ENCODE results near the gene TLE3.
A peak's percentile ranks its signal among the peaks of the same experiment; 100 is the strongest.

Gene TLE3

GRCh38 chr15:70126362-70126761 is 28.6 kb upstream of the TLE3 start:
- DNase-seq (ENCODE audit: low read depth in 2 of 2) = no peak
- TF ChIP-seq CTCF (IDR thresholded peaks at IDR 0.05; ENCODE audit: low read depth, low read length) = no peak
- no peak overlapping the region for H3K4me3 ChIP-seq (replicated peaks in 1 of 2; ENCODE audit: low read depth in 2 of 2, low read length in 2 of 2)

GRCh38 chr15:70125605-70126004 is 27.9 kb upstream of the TLE3 start:
- DNase-seq (ENCODE audit: low read depth in 2 of 2) = no peak
- no peak for TF ChIP-seq CTCF (IDR thresholded peaks at IDR 0.05; ENCODE audit: low read depth, low read length)
- no peak overlapping the region for H3K4me3 ChIP-seq (replicated peaks in 1 of 2; ENCODE audit: low read depth in 2 of 2, low read length in 2 of 2)

DNA sequence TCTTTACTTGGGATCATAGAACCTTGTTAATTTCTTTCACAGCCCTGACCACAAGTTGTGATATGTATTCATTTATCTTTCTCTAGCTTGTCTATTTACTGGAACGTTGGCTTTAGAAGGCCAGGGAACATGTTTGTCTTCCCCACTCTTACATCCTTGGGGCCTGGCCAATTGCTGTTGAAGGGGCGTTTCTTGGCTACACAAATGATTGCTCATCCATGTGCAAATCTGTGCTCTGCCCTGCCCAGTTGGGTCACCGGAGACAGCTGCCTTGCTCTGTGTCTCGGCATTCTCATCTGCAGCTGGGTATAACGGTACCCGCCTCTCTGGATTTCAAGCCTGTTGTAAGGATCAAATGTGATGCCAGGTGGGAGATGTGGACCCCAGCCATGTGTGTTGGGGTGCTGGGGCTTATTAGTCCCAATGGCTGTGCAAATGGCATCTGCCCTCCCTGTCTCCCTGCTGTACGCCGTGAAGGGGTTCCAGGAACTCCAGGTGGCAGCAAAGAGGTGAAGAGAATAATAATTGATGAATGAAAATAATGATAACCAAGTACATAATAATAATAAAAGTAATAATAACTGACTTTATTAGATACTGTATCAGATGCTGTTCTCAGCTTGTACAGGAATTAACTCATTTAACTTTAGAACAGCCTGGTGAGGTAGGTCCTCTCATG is 24.0 kb upstream of the TLE3 start:
- DNase-seq (ENCODE audit: low read depth in 2 of 2) = peak; percentile 89 to 97
- peak; percentile 18 for TF ChIP-seq CTCF (IDR thresholded peaks at IDR 0.05; ENCODE audit: low read depth, low read length)
- H3K4me3 ChIP-seq (replicated peaks in 1 of 2; ENCODE audit: low read depth in 2 of 2, low read length in 2 of 2) = no peak overlapping the region

- no peak for DNase-seq (ENCODE audit: low read depth in 2 of 2)
- no peak for TF ChIP-seq CTCF (IDR thresholded peaks at IDR 0.05; ENCODE audit: low read depth, low read length)
- H3K4me3 ChIP-seq (replicated peaks in 1 of 2; ENCODE audit: low read depth in 2 of 2, low read length in 2 of 2) = no peak overlapping the region
These were observed 23.4 kb upstream of the TLE3 start for GRCh38 chr15:70120958-70121623.

DNA sequence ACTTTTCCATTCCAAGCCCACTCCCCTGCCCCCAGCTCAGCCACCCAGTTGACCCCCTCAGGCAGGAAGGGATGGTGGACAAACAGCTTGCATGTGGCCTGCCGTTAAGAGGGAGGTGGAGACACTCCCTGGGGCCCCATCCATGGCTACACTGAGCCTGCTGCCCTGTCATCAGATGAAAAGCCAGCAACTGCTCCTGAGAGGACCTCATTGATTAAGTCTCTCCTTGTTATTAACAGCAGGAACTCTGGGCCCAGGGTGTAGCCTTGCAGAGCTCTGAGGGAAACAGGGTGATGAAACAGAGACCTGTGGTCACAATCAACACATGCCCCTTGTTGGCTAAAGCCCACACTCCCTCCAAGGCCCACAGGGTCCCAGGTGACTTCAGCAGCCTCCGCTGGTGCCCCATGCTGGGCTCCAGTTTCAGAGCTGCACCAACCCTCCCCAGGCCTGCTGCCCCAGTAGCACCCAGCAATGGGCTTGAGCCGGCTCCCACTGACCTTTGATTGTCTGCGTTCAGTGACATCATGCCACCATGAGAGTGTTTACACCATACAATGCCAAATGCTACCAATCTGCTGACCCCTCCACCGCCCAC is 22.3 kb upstream of the TLE3 start:
- no peak overlapping the region for H3K4me3 ChIP-seq (replicated peaks in 1 of 2; ENCODE audit: low read depth in 2 of 2, low read length in 2 of 2)
- TF ChIP-seq CTCF (IDR thresholded peaks at IDR 0.05; ENCODE audit: low read depth, low read length) = no peak
- no peak for DNase-seq (ENCODE audit: low read depth in 2 of 2)

GRCh38 chr15:70118599-70118998 is 20.9 kb upstream of the TLE3 start:
- H3K4me3 ChIP-seq (replicated peaks in 1 of 2; ENCODE audit: low read depth in 2 of 2, low read length in 2 of 2) = no peak overlapping the region
- no peak for TF ChIP-seq CTCF (IDR thresholded peaks at IDR 0.05; ENCODE audit: low read depth, low read length)
- DNase-seq (ENCODE audit: low read depth in 2 of 2) = no peak

All from cardiac fibroblast (primary cell).